HepG2 (cell line): Measurements from ENCODE around the gene CARMIL3. TPM values are rescaled to one million over a fixed set of nuclear protein-coding genes. Genes with fewer than 3 reads are reported as not detected.

Experiments
- AHR ChIP-seq: IDR thresholded peaks from 2 replicates; pipeline ENCODE4 v1.6.1; 2018; ENCODE audit warnings: missing genetic modification reagents, missing compliant biosample characterization
- ATF7-NPFF ChIP-seq: sonication (generic); formaldehyde crosslinking; IDR thresholded peaks from 2 replicates; pipeline ENCODE4 v1.8.1; 2023; ENCODE audit warnings: mild to moderate bottlenecking, low read depth, missing genetic modification reagents, moderate library complexity
- CHD2 ChIP-seq: IDR thresholded peaks from 2 replicates; pipeline ENCODE4 v1.6.1; 2011; ENCODE audit warnings: low read depth, low read length, improper control_type of control experiment
- FOXO1 ChIP-seq: sonication (generic); formaldehyde crosslinking; IDR thresholded peaks from 2 replicates; pipeline ENCODE4 v1.4.0; 2020; ENCODE audit warnings: missing genetic modification reagents
- MAX ChIP-seq: IDR thresholded peaks from 2 replicates; pipeline ENCODE4 v1.6.1; 2012; ENCODE audit warnings: inconsistent platforms
- NCOA2 ChIP-seq: sonication (generic); formaldehyde crosslinking; IDR thresholded peaks from 2 replicates; pipeline ENCODE4 v1.8.0; 2022; ENCODE audit warnings: inconsistent platforms
- NRL ChIP-seq: sonication (generic); formaldehyde crosslinking; IDR thresholded peaks from 2 replicates; pipeline ENCODE4 v1.5.0; 2020; ENCODE audit warnings: missing genetic modification reagents, mild to moderate bottlenecking, moderate library complexity, borderline replicate concordance
- PBX2 ChIP-seq: IDR thresholded peaks from 2 replicates; pipeline ENCODE4 v1.6.1; 2016; ENCODE audit warnings: control low read depth
- RARA ChIP-seq: IDR thresholded peaks from 2 replicates; pipeline ENCODE4 v1.6.1; 2016; ENCODE audit warnings: missing genetic modification reagents, missing compliant biosample characterization
- REPIN1 ChIP-seq: sonication (generic); formaldehyde crosslinking; IDR thresholded peaks from 2 replicates; pipeline ENCODE4 v1.8.0; 2022; ENCODE audit warnings: missing genetic modification reagents, low read depth, mild to moderate bottlenecking, borderline replicate concordance
- SOX6 ChIP-seq, 2 experiments: fragments of 450-650 bp in 1 of 2; sonication (generic) in 1 of 2; formaldehyde crosslinking in 1 of 2; IDR thresholded peaks; 2 replicates each; pipeline versions ENCODE4 v1.4.0 to v1.6.1; 2017 to 2020; ENCODE audit warnings: antibody characterized with exemption in 1 of 2, mild to moderate bottlenecking in 1 of 2, missing genetic modification reagents in 1 of 2
- TAF15 ChIP-seq: fragments of 200-400 bp; formaldehyde crosslinking; IDR thresholded peaks from one replicate; pipeline ENCODE4 v1.6.1; 2018; ENCODE audit warnings: mild to moderate bottlenecking, low read depth, low read length; ENCODE audit not compliant: poor library complexity, severe bottlenecking
- ZBTB7B ChIP-seq: sonication (generic); formaldehyde crosslinking; IDR thresholded peaks from 2 replicates; pipeline ENCODE4 v1.4.0; 2020; ENCODE audit warnings: missing genetic modification reagents
- ZNF589 ChIP-seq: sonication (generic); formaldehyde crosslinking; conservative IDR thresholded peaks from 2 replicates; pipeline ENCODE4 v1.8.0; 2022; ENCODE audit warnings: mild to moderate bottlenecking, moderate library complexity, missing genetic modification reagents
- ZNF678 ChIP-seq: sonication (generic); formaldehyde crosslinking; IDR thresholded peaks from 2 replicates; pipeline ENCODE4 v1.4.0; 2020; ENCODE audit warnings: mild to moderate bottlenecking, missing genetic modification reagents
- ZNF766 ChIP-seq: sonication (generic); formaldehyde crosslinking; IDR thresholded peaks from 2 replicates; pipeline ENCODE4 v1.5.0; 2020; ENCODE audit warnings: missing genetic modification reagents, borderline replicate concordance
- polyA plus RNA-seq, 8 experiments: library from polyadenylated mRNA; depleted of rRNA in 3 of 8; stranded (reverse) in 7 of 8; unstranded in 1 of 8; fragments of >200 nt; fragmentation: Illumina TruSeq in 4 of 8; extraction: Trizol in 4 of 8; gene quantifications; 2 replicates each; pipeline versions ENCODE4 v1.2.1 to v1.2.3, GENCODE V29; 2011 to 2016; ENCODE audit warnings: low read depth in 4 of 8, missing spikeins in 1 of 8, mixed read lengths in 1 of 8; ENCODE audit not compliant: insufficient read depth in 1 of 8
- total RNA-seq, 5 experiments: library from RNA; depleted of rRNA; stranded (reverse); fragments of >200 nt; fragmentation: Illumina TruSeq; extraction: Trizol; gene quantifications; 2 replicates each; pipeline ENCODE4 v1.2.3, GENCODE V29; 2016; ENCODE audit warnings: low read depth in 1 of 5
- TF ChIP-seq, protein P1 (sequence below): sonication (generic); formaldehyde crosslinking; IDR thresholded peaks from 2 replicates; pipeline ENCODE4 v1.8.1; 2023; ENCODE audit warnings: mild to moderate bottlenecking, missing genetic modification reagents
- TF ChIP-seq, protein P2 (sequence below): sonication (generic); formaldehyde crosslinking; IDR thresholded peaks from 2 replicates; pipeline ENCODE4 v1.4.0; 2020; ENCODE audit warnings: missing genetic modification reagents
- TF ChIP-seq, protein P3 (sequence below): sonication (generic); formaldehyde crosslinking; IDR thresholded peaks from 2 replicates; pipeline ENCODE4 v1.8.0; 2023; ENCODE audit warnings: mild to moderate bottlenecking, missing genetic modification reagents

Gene CARMIL3
- total and polyA plus RNA-seq, 2 of the 13 experiments (the other 11 are each of a cell fraction or from before 2014, with no cell fraction given): 0.27 to 0.55 TPM

- TF ChIP-seq, protein P1, sequence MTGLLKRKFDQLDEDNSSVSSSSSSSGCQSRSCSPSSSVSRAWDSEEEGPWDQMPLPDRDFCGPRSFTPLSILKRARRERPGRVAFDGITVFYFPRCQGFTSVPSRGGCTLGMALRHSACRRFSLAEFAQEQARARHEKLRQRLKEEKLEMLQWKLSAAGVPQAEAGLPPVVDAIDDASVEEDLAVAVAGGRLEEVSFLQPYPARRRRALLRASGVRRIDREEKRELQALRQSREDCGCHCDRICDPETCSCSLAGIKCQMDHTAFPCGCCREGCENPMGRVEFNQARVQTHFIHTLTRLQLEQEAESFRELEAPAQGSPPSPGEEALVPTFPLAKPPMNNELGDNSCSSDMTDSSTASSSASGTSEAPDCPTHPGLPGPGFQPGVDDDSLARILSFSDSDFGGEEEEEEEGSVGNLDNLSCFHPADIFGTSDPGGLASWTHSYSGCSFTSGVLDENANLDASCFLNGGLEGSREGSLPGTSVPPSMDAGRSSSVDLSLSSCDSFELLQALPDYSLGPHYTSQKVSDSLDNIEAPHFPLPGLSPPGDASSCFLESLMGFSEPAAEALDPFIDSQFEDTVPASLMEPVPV: peak; percentile 82; the same call in 1 of the 2 replicates
- peak; percentile 84 for TF ChIP-seq MAX
- TF ChIP-seq, protein P2, sequence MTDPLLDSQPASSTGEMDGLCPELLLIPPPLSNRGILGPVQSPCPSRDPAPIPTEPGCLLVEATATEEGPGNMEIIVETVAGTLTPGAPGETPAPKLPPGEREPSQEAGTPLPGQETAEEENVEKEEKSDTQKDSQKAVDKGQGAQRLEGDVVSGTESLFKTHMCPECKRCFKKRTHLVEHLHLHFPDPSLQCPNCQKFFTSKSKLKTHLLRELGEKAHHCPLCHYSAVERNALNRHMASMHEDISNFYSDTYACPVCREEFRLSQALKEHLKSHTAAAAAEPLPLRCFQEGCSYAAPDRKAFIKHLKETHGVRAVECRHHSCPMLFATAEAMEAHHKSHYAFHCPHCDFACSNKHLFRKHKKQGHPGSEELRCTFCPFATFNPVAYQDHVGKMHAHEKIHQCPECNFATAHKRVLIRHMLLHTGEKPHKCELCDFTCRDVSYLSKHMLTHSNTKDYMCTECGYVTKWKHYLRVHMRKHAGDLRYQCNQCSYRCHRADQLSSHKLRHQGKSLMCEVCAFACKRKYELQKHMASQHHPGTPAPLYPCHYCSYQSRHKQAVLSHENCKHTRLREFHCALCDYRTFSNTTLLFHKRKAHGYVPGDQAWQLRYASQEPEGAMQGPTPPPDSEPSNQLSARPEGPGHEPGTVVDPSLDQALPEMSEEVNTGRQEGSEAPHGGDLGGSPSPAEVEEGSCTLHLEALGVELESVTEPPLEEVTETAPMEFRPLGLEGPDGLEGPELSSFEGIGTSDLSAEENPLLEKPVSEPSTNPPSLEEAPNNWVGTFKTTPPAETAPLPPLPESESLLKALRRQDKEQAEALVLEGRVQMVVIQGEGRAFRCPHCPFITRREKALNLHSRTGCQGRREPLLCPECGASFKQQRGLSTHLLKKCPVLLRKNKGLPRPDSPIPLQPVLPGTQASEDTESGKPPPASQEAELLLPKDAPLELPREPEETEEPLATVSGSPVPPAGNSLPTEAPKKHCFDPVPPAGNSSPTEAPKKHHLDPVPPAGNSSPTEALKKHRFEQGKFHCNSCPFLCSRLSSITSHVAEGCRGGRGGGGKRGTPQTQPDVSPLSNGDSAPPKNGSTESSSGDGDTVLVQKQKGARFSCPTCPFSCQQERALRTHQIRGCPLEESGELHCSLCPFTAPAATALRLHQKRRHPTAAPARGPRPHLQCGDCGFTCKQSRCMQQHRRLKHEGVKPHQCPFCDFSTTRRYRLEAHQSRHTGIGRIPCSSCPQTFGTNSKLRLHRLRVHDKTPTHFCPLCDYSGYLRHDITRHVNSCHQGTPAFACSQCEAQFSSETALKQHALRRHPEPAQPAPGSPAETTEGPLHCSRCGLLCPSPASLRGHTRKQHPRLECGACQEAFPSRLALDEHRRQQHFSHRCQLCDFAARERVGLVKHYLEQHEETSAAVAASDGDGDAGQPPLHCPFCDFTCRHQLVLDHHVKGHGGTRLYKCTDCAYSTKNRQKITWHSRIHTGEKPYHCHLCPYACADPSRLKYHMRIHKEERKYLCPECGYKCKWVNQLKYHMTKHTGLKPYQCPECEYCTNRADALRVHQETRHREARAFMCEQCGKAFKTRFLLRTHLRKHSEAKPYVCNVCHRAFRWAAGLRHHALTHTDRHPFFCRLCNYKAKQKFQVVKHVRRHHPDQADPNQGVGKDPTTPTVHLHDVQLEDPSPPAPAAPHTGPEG (CRISPR knock-in tag): no peak; the same call in 1 of the 2 replicates
- TF ChIP-seq ZBTB7B (CRISPR knock-in tag): peak; percentile 97
- TF ChIP-seq PBX2: no peak
- peak; percentile 55; the same call in 1 of the 2 replicates for TF ChIP-seq AHR (CRISPR knock-in tag)
- TF ChIP-seq FOXO1 (CRISPR knock-in tag): peak; percentile 80
- TF ChIP-seq, protein P3, sequence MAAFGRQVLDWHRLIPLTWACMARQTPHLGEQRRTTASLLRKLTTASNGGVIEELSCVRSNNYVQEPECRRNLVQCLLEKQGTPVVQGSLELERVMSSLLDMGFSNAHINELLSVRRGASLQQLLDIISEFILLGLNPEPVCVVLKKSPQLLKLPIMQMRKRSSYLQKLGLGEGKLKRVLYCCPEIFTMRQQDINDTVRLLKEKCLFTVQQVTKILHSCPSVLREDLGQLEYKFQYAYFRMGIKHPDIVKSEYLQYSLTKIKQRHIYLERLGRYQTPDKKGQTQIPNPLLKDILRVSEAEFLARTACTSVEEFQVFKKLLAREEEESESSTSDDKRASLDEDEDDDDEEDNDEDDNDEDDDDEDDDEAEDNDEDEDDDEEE (CRISPR knock-in tag): peak; percentile 98
- TF ChIP-seq CHD2: no peak
- peak; percentile 87 for TF ChIP-seq REPIN1
- TF ChIP-seq NCOA2: peak; percentile 50
- no peak; the same call in 1 of the 2 replicates for TF ChIP-seq ZNF766
- peak; percentile 89; the same call in 1 of the 2 replicates for TF ChIP-seq ZNF678 (CRISPR knock-in tag)
- TF ChIP-seq TAF15: no peak
- TF ChIP-seq RARA (CRISPR knock-in tag): peak; percentile 43
- peak; percentile 86; the same call in 1 of the 2 replicates for TF ChIP-seq ATF7-NPFF (CRISPR knock-in tag)
- peak; percentile 73 for TF ChIP-seq NRL (CRISPR knock-in tag)
- TF ChIP-seq SOX6 (IDR thresholded peaks at IDR 0.05): no peak
- TF ChIP-seq SOX6 (CRISPR knock-in tag; IDR thresholded peaks at IDR 0.05): peak; percentile 57; the same call in 1 of the 2 replicates
- TF ChIP-seq ZNF589 (CRISPR knock-in tag): 0 out of 2 replicates have a peak, but pooled peaks have one; percentile 64
Observed at GRCh38 chr14:24036169-24036962, 15.4 kb upstream of the CARMIL3 start (continued).
